ENCODE data around the gene C6orf120. TPM values are rescaled to one million over a fixed set of nuclear protein-coding genes. Genes with fewer than 3 reads are reported as not detected.

The C6orf120 gene
- total RNA-seq, 1 donor from 2014 or later, result 21.4 TPM

DNA sequence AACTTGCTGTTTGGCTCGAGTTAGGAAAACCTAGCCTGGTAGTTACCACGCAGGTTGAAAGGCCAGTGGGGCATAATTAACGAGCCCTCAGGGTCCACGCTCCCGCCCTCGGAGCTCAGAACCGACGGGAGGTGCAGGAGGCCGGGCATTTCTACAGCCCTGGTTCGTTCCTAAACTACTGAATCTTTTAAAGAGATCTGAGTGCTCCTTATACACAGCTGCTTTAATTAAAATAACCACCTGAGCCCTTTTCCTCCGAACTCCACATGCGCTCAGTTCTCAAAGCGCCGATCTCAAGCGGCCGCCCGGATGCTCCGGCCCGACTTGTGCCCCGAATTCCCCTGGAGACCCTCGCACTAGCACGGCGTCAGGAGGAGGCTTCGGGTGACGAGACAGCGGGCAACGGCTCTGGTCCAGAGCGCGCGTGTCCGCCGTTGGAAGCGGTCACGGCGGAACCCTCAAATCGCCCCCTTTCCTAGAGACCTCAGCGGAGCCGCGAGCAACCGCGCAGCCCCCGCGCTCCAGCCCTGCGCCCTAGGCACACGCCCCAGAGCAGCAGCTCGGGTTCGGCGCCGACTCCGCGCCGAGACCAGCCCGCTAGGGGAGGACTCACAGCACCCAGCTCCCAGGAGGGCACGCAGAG lies 494 bp upstream of the C6orf120 start:
- Histone ChIP-seq H3K27ac (peak overlapping the region; percentile 93), H3K4me3 (peak overlapping the region; percentile 77 to 99), H3K4me1 (peaks cover 62% of the 10 kb centered on the region), H3K36me3 (peaks cover 0 to 10% of the 10 kb centered on the region in 2 donors), H3K9me3 (no peaks in the 10 kb centered on the region), H3K27me3 (no peaks in the 10 kb centered on the region)
- no peak for TF ChIP-seq POLR2AphosphoS5 (IDR thresholded peaks at IDR 0.05; ENCODE audit: insufficient read depth in 1 of 2, low read depth in 1 of 2)
- TF ChIP-seq, protein P1, sequence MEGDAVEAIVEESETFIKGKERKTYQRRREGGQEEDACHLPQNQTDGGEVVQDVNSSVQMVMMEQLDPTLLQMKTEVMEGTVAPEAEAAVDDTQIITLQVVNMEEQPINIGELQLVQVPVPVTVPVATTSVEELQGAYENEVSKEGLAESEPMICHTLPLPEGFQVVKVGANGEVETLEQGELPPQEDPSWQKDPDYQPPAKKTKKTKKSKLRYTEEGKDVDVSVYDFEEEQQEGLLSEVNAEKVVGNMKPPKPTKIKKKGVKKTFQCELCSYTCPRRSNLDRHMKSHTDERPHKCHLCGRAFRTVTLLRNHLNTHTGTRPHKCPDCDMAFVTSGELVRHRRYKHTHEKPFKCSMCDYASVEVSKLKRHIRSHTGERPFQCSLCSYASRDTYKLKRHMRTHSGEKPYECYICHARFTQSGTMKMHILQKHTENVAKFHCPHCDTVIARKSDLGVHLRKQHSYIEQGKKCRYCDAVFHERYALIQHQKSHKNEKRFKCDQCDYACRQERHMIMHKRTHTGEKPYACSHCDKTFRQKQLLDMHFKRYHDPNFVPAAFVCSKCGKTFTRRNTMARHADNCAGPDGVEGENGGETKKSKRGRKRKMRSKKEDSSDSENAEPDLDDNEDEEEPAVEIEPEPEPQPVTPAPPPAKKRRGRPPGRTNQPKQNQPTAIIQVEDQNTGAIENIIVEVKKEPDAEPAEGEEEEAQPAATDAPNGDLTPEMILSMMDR (IDR thresholded peaks at IDR 0.05), result peak in 1 of 3 experiments; percentile 5
- intact Hi-C loops (cut with DNase I), result no loop called here
- DNase-seq (ENCODE audit: extremely low spot score in 2 of 2), result no peak

DNA sequence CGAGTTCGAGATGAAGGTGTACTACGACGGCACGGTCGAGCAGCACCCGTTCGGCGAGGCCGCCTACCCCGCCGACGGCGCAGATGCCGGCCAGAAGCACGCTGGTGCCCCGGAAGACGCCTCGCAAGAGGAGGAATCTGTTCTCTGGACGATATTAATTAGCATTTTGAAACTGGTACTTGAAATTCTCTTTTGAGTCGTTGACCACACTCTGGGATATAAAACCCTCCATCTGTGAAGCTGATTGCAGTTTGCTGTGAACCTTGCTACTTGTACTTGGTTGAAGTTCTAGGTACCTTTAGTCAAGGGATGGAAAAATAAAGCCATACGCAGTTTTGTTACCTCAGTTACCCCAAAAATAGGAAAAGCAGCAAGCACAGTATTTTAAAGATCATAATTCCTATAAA lies 917 bp downstream of the C6orf120 start:
- peak overlapping the region; percentile 93 for H3K27ac ChIP-seq
- no peak for DNase-seq (ENCODE audit: extremely low spot score in 2 of 2)
- TF ChIP-seq POLR2A (IDR thresholded peaks at IDR 0.05), result no peak
- no peak for TF ChIP-seq POLR2AphosphoS5 (IDR thresholded peaks at IDR 0.05; ENCODE audit: insufficient read depth in 1 of 2, low read depth in 1 of 2)
- TF ChIP-seq, protein P1 (IDR thresholded peaks at IDR 0.05), result no peak
- no peaks in the 10 kb centered on the region for H3K27me3 ChIP-seq
- no peaks in the 10 kb centered on the region for H3K9me3 ChIP-seq
- peaks cover 62% of the 10 kb centered on the region for H3K4me1 ChIP-seq
- intact Hi-C loops (cut with DNase I), result no loop called here
- peaks cover 0 to 10% of the 10 kb centered on the region in 2 donors for H3K36me3 ChIP-seq
- H3K4me3 ChIP-seq, result peak overlapping the region; percentile 77 to 99

DNA sequence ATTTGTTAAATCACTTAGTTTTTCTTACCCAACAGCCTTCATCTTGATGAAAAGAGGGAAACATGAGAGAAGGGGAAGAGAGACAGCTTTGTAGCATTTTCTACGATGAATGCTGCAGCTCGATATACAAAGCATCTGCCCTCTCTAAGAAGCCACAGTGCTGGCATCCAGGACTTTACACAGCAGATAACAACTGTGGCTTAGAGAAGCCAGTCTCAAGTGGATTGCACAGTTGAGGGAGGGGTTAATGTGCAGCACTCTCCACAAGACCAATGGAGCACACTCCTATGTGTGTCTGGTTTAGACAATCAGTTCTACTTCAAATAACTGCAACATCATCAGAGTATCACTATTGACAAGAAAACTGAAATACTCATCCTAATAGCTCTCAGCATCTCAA lies 5.8 kb downstream of the C6orf120 start:
- intact Hi-C loops (cut with DNase I), result no loop called here
- H3K36me3 ChIP-seq, result peaks cover 0 to 36% of the 10 kb centered on the region in 2 donors
- H3K4me1 ChIP-seq, result peaks cover 31% of the 10 kb centered on the region
- H3K27me3 ChIP-seq, result no peaks in the 10 kb centered on the region
- no peaks in the 10 kb centered on the region for H3K9me3 ChIP-seq
- DNase-seq (ENCODE audit: extremely low spot score in 2 of 2), result no peak
- TF ChIP-seq, protein P1 (IDR thresholded peaks at IDR 0.05), result no peak
- TF ChIP-seq POLR2AphosphoS5 (IDR thresholded peaks at IDR 0.05; ENCODE audit: insufficient read depth in 1 of 2, low read depth in 1 of 2) (no peak), POLR2A (IDR thresholded peaks at IDR 0.05) (no peak)
- H3K4me3 ChIP-seq, result no peak overlapping the region
- H3K27ac ChIP-seq, result no peak overlapping the region

DNA sequence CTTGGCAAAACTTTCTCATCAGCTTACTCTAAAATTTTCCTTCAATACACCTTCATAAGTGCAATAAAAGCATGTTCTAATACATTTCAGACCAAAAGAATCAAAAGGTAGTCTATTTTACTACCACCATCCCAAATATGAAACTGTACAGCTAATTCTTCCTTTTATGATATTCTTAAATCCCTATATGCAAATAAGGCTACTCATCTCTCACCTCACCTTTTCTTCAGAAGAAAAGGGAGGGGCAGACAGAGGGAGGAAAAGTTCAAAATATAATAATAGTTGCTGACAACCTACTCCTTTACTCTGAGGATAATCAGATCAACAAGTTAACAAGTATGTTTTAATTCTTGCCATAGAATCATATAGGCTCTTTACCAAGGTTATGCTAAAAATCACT lies 7.4 kb downstream of the C6orf120 start:
- Histone ChIP-seq H3K9me3 (no peaks in the 10 kb centered on the region), H3K4me1 (peaks cover 16% of the 10 kb centered on the region), H3K27ac (no peak overlapping the region), H3K4me3 (no peak overlapping the region), H3K27me3 (no peaks in the 10 kb centered on the region), H3K36me3 (peaks cover 0 to 41% of the 10 kb centered on the region in 2 donors)
- DNase-seq (ENCODE audit: extremely low spot score in 2 of 2), result no peak
- TF ChIP-seq POLR2A (IDR thresholded peaks at IDR 0.05), result no peak
- TF ChIP-seq, protein P1 (IDR thresholded peaks at IDR 0.05), result no peak
- intact Hi-C loops (cut with DNase I), result no loop called here

DNA sequence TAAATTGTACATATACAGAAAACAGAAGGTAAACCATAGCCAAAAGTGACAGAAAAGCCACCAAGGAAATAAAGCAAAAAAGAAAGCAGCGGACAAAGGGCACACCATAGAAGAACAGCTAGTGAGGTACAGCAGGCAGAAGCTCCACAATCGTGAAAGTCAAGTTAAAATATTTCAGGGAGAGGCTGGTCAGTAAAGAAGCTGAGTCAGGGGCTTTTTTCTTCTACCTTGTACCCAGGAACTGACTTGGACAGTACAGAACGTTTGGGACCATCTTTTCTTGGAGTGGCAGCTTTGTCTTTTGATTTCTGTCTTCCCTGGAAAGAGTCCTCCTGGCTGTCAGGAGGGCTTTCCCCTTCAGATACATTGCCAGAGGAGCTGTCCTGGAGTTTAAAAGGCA lies 8.1 kb downstream of the C6orf120 start:
- TF ChIP-seq POLR2AphosphoS5 (IDR thresholded peaks at IDR 0.05; ENCODE audit: insufficient read depth in 1 of 2, low read depth in 1 of 2) (no peak), POLR2A (IDR thresholded peaks at IDR 0.05) (no peak)
- TF ChIP-seq, protein P1 (IDR thresholded peaks at IDR 0.05), result no peak
- Histone ChIP-seq H3K27me3 (no peaks in the 10 kb centered on the region), H3K4me3 (no peak overlapping the region), H3K4me1 (peaks cover 9% of the 10 kb centered on the region), H3K9me3 (no peaks in the 10 kb centered on the region), H3K36me3 (peaks cover 0 to 43% of the 10 kb centered on the region in 2 donors), H3K27ac (no peak overlapping the region)
- intact Hi-C loops (cut with DNase I), result loop anchor here (2.0 kb wide), 1 partner anchor 51 kb away; no protein-coding TSS in a partner anchor
- no peak for DNase-seq (ENCODE audit: extremely low spot score in 2 of 2)
